GM18907 (cell line): Measurements from ENCODE around the gene CCL14.

Experiments used
- ATAC-seq: cut with Tn5 transposase; IDR thresholded peaks from one replicate; pipeline ENCODE4 v1.9.1; 2021; ENCODE audit warnings: mild to moderate bottlenecking, moderate library complexity; ENCODE audit not compliant: unreplicated experiment

Gene CCL14

GRCh38 chr17:35991075-35991474 is 4.5 kb upstream of the CCL14 start:
- ATAC-seq, result no peak

GRCh38 chr17:35988164-35988563 is 1.6 kb upstream of the CCL14 start:
- ATAC-seq, result no peak

GRCh38 chr17:35984140-35984539 is 2.4 kb downstream of the CCL14 start:
- no peak for ATAC-seq

- ATAC-seq, result no peak
Measured at GRCh38 chr17:35982409-35983191, 3.9 kb downstream of the CCL14 start.

GRCh38 chr17:35981908-35982330 is 4.6 kb downstream of the CCL14 start:
- ATAC-seq, result no peak

GRCh38 chr17:35981246-35981645 is 5.3 kb downstream of the CCL14 start, which contains the start of gene CCL16:
TSS of gene CCL16 (minus strand) at chr17:35981497. CDS start at chr17:35981420, 77 bp downstream.
- ATAC-seq, result no peak

- no peak for ATAC-seq
Measured at GRCh38 chr17:35978346-35978745, 8.2 kb downstream of the CCL14 start.

GRCh38 chr17:35977509-35977908 is 9.0 kb downstream of the CCL14 start:
- ATAC-seq, result no peak

- ATAC-seq, result no peak
Measured at GRCh38 chr17:35973333-35974260, 12.9 kb downstream of the CCL14 start.

GRCh38 chr17:35972945-35973332 is 13.6 kb downstream of the CCL14 start:
- no peak for ATAC-seq

GRCh38 chr17:35972535-35972934 is 14.0 kb downstream of the CCL14 start:
- ATAC-seq, result no peak

GRCh38 chr17:35972066-35972465 is 14.5 kb downstream of the CCL14 start:
- ATAC-seq, result no peak

- ATAC-seq, result no peak
Measured at GRCh38 chr17:35969558-35970380, 16.8 kb downstream of the CCL14 start.

GRCh38 chr17:35968520-35969054 is 17.9 kb downstream of the CCL14 start:
- ATAC-seq, result no peak

- ATAC-seq, result no peak
Measured at GRCh38 chr17:35965272-35965671, 21.3 kb downstream of the CCL14 start.

GRCh38 chr17:35963663-35964062 is 22.9 kb downstream of the CCL14 start:
- ATAC-seq, result no peak

- no peak for ATAC-seq
Measured at GRCh38 chr17:35953720-35954119, 32.8 kb downstream of the CCL14 start.

GRCh38 chr17:35949401-35949800 is 37.1 kb downstream of the CCL14 start:
- no peak for ATAC-seq

GRCh38 chr17:35948092-35948491 is 38.4 kb downstream of the CCL14 start:
- no peak for ATAC-seq

GRCh38 chr17:35947156-35947585 is 39.4 kb downstream of the CCL14 start:
- no peak for ATAC-seq

- ATAC-seq, result no peak
Measured at GRCh38 chr17:35944151-35944550, 42.4 kb downstream of the CCL14 start.
